ENCODE results near the gene SMYD2.

Gene SMYD2

DNA sequence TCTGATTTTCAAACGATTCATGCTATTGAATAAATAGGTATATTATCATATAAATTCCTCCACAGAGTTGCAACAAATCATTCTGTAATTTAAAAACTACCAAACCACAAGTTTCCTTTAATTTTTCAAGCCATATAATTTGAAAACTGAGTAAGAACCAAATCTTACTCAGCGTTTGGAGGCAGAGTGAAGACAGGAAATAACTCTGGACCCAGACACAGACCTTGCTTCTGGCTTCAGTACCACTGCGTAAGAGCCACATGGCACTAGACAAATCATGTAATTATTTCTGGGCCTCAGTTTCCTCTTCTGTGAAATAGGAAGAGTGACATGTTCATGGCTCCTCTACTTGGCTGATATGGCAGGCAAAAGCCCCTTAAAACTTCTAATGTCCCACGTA is 82.4 kb downstream of the SMYD2 start:
- no peak for DNase-seq

DNA sequence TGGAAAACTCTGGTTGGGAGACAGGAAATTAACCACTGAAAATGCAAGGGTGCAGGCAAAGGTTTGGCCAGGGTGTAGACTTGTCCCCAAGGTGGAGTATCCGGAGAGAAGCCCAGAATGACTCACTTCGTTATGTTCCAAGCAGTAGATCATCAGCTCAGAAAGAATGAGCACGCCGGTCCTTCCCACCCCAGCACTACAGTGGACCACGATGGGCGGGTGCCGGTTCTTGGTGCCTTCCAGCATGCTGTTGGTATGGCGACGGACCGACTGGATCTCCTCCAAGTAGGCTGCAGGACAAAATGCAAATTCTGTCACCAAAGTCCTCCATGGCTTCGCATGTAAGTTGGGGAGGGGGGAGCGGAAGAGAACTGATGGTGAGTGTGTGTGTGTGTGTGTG is 83.4 kb downstream of the SMYD2 start:
- no peak for DNase-seq

DNA sequence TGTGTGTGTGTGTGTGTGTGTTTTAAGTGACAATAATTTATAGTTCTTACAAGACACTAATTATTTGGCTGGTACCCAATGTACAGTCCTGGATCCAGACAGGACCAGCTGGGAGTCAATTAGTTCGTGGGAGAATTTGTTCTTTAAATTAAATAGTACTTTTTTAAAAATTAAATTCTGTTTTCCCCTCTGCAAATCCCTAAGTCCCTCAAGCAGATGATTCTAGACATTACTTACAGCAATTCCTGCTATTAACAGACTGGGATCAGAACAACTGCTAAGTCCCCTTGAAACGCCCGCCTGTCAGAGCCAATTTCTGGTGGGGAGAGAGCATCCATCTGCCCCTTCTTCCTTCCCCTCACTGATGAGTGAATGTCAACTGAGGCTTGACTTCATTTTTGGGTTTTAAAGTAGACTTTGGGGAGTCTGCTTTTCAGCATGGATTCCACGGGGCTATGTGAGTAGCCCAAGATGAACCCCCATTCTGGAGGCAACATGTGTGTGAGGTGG is 83.9 kb downstream of the SMYD2 start:
- DNase-seq = no peak

DNA sequence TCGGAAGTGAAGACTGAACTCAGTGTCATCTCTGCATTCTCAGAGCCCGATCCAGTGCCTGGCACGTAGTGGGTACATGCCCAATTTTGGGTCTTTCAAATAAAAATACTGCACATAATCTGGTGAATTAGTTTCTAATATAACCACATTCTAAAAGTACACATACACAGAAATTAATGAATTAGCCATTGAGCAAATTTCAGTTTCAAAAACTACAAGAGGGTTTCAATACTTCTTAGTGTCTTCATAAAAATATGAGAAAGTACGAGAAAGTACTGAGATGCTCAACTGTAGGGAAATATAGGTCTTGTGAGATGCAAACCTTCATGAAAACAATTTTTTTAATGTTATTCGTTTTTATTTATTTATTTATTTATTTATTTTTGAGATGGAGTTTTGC is 86.9 kb downstream of the SMYD2 start:
- no peak for DNase-seq

DNA sequence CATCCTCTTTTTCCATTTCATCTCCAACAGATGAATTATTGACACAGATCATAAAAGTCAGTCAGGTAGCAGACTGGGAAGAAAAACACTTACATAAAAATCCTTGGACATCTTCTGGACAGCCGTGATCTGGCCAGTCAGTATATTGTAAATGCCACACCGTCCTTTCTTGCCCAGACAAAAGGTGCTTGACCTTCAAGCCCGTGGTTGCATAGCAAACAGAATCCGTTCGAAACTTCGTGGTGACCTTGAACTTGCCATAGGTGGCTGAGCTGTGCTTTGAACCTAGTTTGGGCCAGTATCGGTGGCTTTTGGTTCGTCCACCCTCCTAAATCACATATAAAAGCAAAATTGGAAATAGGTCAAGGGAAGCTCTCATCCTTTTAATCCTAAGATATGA is 88.4 kb downstream of the SMYD2 start:
- DNase-seq = no peak

DNA sequence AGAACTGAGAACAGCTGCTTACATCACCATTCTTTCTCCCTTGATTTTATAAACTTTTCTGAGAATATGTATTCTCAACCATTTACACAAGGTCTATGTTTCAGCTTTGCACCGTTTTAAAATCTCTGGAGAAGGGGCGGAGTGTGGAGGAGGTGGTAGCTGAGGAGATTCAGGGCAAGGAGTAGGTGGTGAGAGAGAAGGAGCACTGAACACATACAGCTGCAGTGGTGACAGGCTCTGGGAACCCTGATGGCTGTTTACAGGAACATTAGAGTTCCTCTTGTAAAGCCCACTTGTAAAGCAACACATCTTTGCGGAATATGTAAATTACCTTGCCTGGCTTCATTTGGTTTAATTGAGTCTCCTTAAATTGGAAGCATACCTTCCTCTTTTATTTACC is 89.7 kb downstream of the SMYD2 start:
- no peak for DNase-seq

DNA sequence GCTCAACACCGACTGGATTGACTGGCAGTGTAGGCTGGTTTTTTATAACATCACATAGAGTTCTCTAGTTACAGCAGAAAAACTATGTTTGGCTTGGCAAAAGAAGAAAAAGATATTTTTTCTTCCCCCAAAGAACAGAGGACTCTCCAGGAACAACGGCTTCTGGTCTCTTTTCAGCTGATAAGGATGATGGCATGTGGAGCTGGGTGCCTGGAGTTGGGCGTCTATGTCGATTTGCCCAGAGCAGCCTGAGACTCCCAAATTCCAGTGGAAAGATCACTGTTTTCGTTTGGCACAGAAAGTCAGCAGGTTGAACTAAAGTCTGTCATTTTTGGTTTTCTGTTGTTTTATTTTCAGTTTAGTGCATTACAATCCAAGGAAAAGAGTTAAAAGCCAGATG is 91.1 kb downstream of the SMYD2 start:
- DNase-seq = no peak

DNA sequence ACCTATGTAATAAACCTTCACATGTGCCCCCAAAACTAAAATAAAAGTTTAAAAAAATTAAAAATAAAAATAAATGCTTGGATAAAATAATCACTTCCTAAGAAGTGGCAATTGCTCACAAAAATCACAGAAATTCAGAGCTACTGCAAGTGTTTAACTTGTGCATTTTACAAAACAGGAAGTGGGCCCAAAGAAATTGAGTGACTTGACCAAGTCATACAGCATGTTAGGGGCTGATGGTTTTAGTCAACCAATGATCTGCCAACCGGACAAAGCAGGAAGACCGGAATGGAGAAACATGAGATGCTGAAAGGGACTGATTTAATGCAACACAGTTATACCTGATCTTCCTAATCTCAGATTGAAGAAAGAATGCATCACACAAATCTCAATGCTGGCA is 96.5 kb downstream of the SMYD2 start:
- DNase-seq = no peak

DNA sequence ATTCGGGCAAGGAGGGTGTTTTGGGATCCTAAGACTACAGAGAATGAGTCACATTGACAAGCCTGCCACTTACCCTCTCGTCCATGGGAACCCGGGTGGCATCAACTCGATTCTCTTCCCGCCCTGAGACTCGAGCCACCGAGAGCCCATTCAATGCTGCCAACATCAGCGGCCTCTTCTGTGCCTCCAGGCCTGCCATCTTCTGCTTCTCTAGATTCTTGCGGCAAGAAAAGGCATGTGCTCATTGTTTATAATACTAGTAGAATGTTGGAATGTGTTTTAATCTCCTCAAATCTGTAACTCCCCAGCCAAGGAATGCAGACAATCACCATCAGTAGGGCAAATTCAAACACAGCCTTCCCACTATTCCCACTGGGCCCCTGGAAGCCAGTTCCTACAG is 96.9 kb downstream of the SMYD2 start:
- DNase-seq = no peak

DNA sequence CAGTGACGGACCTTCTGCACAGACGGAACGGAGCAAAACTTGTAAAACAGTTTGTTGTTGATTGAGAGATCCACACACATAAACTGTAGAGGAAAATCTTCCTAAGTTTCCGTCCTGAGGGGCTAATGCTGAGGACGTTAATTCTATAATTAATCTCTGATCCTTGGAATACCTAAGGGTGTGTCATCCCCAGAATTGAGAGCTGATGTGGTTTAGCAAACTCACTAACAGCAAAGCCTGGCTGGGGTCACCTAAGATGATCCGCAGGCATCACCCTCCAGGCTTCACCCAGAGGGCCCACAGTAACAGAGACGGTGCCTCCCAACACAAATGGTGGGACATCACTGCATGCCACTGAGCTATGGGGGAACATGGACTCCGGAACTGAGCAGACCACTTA is 97.5 kb downstream of the SMYD2 start:
- DNase-seq = no peak

DNA sequence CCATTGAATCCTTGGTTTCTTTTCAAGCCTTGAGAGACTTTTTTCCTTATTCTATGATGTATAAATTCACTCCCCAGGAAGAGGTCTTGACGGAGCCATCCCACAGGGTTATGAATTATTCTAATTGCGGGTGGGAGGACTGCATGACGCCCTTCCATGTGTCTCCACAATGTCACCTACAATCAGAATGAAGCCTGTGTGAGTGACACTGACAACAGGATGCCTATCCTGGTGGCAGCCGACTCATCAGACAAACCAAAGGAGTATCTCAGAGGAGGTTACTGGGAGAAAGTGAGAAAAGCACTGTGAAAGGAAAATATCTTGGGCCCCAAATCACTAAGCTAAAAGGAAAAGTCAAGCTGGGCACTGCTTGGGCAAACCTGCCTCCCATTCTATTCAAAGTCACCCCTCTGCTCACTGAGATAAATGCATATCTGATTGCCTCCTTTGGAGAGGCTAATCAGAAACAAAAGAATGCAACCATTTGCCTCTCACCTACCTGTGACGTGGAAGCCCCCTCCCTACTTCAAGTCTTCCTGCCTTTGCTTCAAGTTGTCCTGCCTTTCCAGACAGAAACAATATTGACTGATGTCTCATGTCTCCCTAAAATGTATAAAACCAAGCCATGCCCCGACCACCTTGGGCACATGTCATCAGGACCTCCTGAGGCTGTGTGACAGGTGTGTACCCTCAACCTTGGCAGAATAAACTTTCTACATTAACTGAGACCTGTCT is 98.4 kb downstream of the SMYD2 start:
- DNase-seq = no peak

DNA sequence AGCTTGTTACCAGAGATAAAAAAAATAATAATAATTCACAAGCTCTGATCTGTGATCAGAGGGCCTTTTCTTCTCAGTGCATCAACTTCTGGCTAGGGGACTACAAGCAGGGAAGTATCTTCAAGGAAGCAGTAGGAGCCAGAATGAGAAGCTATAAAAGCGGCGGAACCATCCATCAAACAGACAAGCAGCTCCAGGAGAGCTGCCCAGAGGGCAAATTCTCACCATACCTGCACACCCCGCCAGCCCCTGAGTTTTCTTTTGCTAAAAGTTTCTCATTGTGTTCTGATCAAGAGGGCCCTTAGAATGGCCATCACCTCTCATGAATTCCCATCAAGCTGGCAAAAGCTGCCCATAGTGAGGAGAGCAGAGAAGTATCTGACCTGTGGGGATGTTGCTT is 99.4 kb downstream of the SMYD2 start:
- DNase-seq = no peak

DNA sequence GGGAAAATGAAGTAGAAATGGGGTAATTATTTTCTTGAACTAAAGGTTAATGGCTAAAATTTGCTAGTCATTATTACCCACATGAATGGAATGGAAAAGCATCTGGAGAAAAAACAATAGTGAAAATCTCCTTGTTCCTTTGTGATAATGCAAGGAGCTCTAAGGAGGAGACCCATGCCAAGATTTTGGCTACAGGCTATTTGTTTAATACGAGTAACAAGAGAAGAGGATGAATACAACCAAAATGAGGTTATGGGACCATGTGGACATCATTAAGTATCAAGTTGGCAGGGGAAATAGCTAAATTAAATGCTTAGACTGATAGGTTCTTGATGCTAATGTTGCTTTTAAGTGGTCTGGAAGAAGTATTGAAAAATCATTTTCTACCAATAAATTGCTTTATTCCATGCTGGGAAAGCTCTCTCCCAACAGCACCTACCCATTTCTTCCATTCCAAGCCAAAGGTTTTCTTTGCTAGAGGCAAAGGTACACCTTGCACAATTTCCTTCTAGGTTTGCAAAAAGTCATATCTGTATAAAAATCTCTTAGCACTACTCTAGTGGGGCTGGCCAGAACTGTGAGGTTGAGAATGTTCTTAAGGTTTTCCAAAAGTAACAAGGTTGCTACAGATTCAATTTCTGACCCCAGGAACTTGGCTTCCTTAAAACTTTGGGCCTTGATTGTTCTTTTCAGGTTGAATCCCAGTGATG is 100.2 kb downstream of the SMYD2 start:
- DNase-seq = no peak

DNA sequence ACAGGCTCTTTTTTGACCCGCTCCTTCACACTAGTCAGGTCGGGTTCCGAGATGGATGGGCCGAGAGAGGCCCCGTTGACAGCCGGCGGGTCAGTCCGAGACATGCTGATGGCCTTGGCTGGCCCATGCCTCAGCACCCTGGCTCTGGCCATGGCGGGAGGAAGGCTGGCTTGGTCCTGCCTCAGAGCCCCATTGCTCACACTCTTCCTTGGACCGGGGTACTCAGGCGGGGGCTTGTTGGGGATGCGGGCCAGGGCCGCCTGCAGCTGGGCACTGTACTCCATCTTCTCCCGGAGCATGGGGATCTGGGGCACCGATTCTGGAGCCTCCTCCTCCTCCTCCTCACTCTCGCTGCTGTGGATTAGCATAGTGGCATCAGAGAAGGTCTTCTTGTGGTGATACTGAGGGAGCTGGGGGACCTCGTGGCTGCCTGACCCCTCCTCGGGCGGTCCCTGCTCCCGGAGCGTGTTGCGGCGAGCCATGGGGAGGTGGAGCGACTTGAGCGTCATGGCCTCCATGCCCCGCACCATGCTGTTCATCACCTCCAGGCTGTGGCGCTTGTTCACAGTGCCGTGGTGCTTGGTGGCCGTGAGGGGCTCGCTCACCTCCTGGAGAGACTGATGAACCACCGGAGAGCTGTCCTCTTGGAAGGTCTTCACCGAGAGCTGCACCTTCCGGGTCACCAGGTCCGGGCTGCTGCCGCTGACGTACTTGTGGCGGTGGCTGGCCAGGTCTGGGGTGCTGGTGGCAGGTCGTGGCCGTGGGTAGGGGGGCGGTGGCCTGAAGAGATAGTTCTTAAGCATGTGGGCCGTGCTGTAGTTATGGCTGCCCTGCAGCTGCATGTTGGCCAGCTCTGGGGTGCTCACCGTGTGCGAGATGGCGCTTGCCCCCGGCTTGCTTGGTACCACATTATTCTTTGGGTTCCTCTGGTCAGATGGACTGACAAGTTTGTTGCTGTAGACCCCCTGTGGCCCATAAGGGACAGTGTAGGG is 102.7 kb downstream of the SMYD2 start:
- DNase-seq = no peak

DNA sequence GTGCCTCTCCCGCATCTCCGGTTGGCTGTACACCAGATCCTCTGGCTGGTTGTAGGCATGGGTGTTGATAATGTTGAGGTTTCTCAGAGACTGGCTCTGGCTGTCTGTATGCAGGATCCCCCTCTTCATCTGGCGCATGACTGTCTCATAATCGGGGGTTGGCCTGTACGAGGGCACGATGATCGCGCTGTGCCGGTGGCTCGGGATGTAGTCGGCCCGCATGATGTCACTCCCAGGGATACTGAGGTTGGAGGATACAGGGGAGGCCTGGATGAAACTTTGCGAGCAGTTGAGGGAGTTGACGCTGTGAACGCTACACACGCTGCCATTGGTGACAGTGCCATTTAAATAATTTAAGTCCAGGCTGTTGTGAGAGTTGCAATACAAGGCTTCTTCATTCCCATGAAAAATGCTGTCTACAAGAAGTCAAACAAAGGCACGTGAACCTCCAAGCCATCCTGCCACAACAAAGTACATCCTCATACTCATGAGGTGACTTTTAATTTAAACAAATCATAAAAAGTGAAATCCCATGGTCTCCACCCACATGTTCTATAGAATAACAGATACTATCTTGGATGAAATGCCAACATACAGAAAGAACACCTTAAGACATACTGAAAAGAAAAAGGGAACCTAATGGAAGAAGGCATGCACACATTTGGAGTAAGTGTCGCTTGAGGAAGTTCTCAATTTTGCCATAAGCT is 103.6 kb downstream of the SMYD2 start:
- DNase-seq = no peak

DNA sequence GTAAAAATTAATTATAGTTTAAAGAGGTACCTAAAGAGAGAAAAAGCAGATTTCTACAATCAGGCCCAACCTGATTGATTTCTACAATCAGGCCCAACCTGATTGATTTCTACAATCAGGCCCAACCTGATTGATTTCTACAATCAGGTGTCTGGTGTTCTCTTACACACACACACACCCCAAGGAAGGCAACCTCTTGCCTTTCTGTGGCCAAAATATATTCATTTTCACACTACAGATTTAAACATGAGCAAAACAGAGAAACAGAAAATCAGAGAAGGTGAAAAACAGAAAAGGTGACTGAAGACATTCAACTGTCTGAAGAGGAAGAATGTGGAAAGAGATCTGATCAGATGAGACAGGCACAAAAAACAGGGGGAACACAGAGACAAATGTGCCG is 104.5 kb downstream of the SMYD2 start:
- no peak for DNase-seq

DNA sequence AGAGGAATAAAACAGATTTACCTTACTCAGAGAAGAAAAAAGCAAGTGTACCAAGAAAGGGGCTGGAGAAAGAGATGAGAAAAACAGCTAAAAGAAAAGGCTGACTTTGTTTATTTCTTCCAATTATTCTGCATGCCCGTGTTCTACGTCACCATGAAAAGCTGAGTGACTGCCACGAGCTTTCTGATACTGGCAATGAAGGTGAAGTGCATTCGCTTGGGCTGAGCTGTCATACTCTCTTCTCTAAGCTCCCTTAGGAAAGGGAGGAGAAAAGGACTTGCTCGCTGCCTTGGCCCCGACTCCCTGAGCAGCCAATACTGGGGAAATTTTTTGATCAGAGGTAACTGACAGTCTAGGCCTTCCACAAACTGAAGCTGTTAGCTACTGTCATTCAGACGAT is 105.4 kb downstream of the SMYD2 start:
- DNase-seq = no peak
